Right renal pelvis (tissue), 4 donors: ENCODE measurements around the gene BLZF1. TPM values are rescaled to one million over a fixed set of nuclear protein-coding genes. Genes with fewer than 3 reads are reported as not detected.
"Not testable (repeated sequence)": the region's sequence is repeated elsewhere in the genome, so short reads cannot be mapped to it uniquely, and the experiment has no call there.

Experiments
- DNase-seq, 4 donors: peaks; one replicate each; pipeline ENCODE4 v3.0.0-alpha.2; 2013; ENCODE audit warnings: low read depth in 4 of 4, low spot score in 3 of 4, missing footprints in 1 of 4
- polyA plus RNA-seq, 4 donors: library from polyadenylated mRNA; unstranded; fragments of 120-200 nt; gene quantifications; one replicate each; pipeline ENCODE4 v1.2.1, GENCODE V29; 2013; ENCODE audit not compliant: insufficient read length in 4 of 4

BLZF1 gene, protein sequence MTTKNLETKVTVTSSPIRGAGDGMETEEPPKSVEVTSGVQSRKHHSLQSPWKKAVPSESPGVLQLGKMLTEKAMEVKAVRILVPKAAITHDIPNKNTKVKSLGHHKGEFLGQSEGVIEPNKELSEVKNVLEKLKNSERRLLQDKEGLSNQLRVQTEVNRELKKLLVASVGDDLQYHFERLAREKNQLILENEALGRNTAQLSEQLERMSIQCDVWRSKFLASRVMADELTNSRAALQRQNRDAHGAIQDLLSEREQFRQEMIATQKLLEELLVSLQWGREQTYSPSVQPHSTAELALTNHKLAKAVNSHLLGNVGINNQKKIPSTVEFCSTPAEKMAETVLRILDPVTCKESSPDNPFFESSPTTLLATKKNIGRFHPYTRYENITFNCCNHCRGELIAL
- polyA plus RNA-seq = 10 to 100 TPM; 27.0 to 33.6 (median 30.2) TPM

- peak; percentile 87 to 95 (median 94) for DNase-seq
Observed at GRCh38 chr1:169367686-169368405, at the start of gene BLZF1, which contains the start of gene NME7. TSS of gene BLZF1 (plus strand) at chr1:169368195. CDS start at chr1:169369523, 1,328 bp downstream. TSS of gene NME7 (minus strand) at chr1:169367797. CDS start at chr1:169367710, 87 bp downstream.

- DNase-seq = no peak
Observed at GRCh38 chr1:169318536-169319244, 49.3 kb upstream of the BLZF1 start.

- no peak for DNase-seq
Observed at GRCh38 chr1:169321539-169321938, 46.5 kb upstream of the BLZF1 start.

DNA sequence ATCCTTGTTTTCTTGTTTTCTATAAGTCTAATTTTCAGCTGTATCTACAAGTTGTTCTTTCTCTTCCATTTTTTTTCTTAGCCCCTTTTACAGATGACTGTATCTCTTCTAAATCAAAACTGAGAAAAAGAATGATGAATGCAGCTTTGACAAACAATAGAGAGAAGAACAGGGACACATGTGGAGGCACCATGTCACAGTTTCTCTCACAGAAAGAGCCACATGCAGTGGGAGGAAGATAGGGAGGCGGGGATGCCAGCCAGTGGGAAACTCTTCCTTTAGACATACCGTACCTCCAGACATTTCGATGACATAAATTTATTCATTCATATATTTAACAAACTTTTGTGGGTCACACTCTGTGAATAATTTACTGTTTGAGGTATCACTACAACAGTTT lies 45.9 kb upstream of the BLZF1 start:
- DNase-seq = no peak

DNA sequence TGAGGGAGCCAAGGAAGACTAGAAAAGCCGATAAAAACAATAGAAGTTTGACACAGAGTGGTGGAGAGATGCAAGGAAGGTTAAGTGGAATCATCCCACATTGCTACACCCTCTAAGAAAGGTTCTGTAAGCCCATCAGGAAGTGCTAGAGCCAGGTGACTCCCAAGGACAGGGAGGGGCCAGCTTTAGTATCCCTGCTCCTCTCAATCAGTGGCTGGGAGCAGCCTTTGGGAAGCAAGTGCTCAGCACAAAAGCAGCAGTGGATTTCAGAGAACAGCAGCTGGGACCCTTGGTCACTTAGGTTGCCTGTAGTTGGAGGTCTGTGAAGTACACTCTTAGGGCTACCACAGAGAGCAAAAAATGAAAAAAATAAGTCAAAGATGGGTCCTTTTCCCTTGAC lies 42.9 kb upstream of the BLZF1 start:
- no peak for DNase-seq

DNA sequence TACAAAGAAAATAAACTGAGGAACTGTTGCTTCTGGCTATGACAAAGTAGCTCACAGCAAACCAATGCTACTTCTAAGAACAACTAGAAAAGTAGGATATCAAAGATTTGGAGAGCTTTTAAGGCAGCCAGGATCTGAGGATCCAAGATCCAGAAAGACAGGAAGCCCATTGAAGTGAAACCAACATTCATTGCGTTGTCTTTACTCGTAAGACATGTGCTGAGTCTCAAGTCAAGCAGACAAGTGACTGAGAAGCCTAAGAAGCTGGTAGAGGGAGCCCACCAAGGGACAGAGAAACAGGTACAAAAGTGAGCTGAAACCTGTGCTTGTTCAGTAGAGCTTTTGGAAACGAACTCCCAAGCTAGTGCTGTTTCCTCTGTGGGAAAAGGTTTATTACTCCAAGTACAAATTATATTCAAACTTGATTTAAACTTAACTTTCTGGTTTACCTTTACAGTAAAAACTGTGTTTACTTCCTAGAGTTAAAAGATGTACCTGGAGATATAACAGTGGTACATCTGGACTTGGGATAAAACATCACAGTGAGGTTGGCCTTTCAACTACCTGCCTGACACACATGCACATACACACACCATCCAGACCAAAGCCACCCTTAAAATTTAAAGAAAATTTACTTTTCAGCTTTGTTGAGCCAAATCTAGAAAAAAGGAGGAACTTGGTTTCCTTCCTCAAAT lies 41.6 kb upstream of the BLZF1 start:
- DNase-seq = no peak

DNA sequence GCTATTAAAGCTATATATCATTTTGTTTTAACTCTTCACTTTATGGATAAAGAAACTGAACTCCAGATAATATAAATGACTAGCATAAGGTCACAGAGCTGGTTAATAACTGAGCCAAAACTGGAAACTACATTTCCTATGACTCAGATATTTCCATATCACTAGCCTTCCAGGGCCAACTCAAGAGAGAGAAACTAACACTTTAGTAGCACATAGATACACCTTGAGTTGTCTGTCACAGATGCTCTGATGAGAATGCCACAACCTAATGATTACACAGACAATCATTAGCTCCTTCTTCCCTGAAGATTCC lies 41.1 kb upstream of the BLZF1 start:
- DNase-seq = no peak

- no peak for DNase-seq
Observed at GRCh38 chr1:169327875-169328274, 40.1 kb upstream of the BLZF1 start.

GRCh38 chr1:169329383-169329782 lies 38.6 kb upstream of the BLZF1 start:
- DNase-seq = no peak

DNA sequence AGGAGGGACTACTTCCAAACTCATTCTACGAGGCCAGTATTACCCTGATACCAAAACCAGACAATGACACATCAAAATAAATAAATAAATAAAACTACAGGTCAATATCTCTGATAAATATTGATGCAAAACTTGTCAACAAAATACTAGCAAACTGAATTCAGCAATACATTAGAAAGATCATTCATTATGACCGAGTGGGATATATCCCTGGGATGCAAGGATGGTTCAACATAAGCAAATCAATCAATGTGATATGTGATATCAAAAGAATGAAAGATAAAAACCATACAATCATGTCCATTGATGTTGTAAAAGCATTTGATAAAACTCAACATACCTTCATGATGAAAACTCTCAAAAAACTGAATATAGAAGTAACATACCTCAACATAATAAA lies 37.1 kb upstream of the BLZF1 start:
- no peak for DNase-seq

DNA sequence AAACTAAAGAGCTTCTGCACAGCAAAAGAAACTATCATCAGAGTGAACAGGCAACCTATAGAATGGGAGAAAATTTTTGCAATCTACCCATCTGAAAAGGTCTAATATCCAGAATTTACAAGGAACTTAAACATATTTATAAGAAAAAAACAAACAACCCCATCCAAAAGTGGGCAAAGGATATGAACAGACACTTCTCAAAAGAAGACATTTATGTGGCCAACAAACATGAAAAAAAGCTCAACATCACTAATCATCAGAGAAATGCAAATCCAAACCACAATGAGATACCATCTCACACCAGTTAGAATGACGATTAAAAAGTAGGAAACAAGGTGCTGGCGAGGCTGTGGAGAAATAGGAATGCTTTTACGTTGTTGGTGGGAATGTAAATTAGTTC lies 33.3 kb upstream of the BLZF1 start:
- not testable (repeated sequence) for DNase-seq

- DNase-seq = not testable (repeated sequence)
Observed at GRCh38 chr1:169336947-169337715, 30.9 kb upstream of the BLZF1 start.

DNA sequence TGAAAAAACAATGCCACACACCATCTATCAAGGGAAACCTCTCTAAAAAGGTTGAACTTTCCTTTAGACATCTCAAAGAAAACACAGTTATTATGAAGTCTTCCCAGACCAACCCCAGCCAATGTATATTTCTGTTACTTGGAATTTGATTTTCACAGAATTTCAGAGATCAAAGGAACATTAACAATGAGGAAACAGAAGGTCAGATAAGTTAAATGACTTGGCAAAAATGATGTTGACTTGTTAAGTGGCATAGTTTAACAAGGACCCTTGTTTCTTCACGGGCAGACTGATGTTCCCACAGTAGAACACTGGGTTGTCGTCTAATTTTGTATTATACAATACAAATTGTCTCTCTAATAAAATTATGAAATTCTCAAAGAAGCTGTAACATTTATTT lies 29.4 kb upstream of the BLZF1 start:
- no peak for DNase-seq

DNA sequence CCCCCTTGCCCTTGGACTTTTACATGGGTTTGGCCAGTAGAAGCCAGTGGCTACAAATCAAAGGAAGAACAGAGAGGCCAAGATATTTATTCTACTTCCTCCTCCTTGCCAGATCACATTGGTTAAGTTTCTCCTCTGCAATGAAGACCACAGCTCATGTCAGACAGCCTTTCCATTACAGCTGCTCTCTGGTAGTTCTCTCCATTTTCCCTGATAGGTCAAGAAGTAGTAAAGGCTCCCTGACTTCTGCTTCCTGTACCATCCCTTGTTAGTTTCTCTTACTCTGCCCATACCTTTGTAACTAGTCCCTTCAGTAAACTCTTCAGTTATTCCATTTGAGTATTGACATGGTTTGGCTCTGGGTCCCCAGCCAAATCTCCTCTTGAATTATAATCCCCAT lies 28.2 kb upstream of the BLZF1 start:
- DNase-seq = no peak

DNA sequence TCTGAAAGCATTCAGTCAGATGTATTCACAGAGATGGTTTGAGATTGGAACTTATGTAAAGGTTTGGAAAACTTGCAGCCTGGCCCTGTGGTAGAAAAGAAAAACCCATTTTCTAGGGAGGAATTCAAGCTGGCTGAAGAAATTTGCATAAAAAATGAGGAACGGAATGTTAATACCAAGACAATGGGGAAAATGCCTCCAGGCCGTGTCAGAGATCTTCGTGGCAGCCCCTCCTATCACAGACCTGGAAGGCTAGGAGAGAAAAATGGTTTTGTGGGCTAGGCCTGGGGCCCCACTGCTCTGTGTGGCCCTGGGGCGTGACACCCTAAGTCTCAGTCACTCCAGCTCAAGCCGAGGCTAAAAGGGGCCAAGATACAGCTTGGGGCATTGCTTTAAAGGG lies 27.1 kb upstream of the BLZF1 start:
- DNase-seq = no peak

DNA sequence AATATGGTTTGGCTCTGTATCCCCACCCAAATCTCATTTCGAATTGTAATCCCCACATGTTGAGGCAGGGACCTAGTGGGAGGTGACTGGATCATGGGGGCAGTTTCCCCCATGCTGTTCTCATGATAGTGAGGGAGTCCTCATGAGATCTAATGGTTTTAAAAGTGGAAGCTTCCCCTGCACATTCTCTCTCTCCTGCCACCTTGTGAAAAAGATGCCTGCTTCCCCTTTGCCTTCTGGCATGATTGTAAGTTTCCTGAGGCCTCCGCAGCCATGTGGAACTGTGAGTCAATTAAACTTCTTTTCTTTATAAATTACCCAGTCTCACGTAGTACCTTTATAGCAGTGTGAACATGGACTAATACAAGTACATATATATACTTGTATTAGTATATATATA lies 25.9 kb upstream of the BLZF1 start:
- not testable (repeated sequence) for DNase-seq

DNA sequence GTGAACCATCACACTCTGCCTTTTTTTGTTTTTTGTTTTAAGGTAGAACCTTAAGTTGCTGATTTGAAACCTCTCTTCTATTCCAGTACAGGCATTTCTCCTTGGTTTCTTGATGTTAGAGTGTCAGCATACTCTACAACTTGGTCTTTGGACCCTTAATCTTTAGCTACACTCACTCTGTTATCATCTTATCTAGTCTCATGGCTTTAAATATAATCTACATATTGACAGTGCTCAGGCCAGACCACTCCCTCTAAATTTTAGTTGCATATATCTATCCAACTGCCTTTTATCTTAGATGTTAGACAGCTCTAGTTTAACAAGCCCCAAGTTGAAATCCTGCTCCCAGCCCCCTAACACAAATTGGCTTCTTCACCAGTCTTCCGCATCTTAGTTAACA lies 22.5 kb upstream of the BLZF1 start:
- no peak for DNase-seq

GRCh38 chr1:169346036-169346589 lies 21.9 kb upstream of the BLZF1 start:
- no peak for DNase-seq

GRCh38 chr1:169347688-169348382 lies 20.2 kb upstream of the BLZF1 start:
- no peak for DNase-seq
